Measurements from ENCODE around the gene FFAR4.

Gene FFAR4

DNA sequence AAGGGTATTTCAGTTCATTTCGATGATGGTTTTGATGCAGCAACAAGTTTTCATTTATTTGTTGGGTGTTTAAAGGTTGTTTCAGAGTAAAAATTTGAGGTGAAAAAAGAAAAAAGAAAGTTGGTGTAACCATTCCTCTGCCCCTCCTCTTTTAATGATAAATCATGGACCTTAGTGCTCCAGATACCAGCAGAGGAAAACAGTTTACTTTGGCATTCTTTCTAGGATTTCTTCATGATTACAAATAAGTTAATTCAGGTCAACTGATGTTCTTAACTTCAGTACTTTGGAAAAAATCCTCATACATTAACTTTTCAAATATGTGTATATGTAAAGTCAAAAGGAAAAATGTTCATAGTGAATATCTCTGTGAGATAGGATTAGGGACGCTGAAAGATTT lies 36.6 kb downstream of the FFAR4 start:
- no peaks in the 10 kb centered on the region for H3K36me3 ChIP-seq (ENCODE audit: control insufficient read depth in 1 of 2, insufficient read depth in 2 of 2, low read length in 2 of 2)
- WGBS (ENCODE audit: extremely low coverage, insufficient coverage, insufficient read length), result no CpG with 5 or more reads among the region's 2 CpGs
- no peak overlapping the region for H3K18ac ChIP-seq (ENCODE audit: low read length)
- no peak overlapping the region for H4K8ac ChIP-seq (ENCODE audit: low read depth, low read length)
- no peak for DNase-seq
- H3K4me1 ChIP-seq (ENCODE audit: control insufficient read depth in 1 of 2, insufficient read depth in 2 of 2, low read length in 2 of 2), result peaks cover 5 to 8% of the 10 kb centered on the region in 2 experiments
- H3K79me1 ChIP-seq (ENCODE audit: low read length), result no peaks in the 10 kb centered on the region
- H3K9ac ChIP-seq (ENCODE audit: low read length), result no peak overlapping the region
- no peak overlapping the region for H3K4ac ChIP-seq (ENCODE audit: low read depth, low read length)
- no peaks in the 10 kb centered on the region for H3K79me2 ChIP-seq (ENCODE audit: control insufficient read depth, insufficient read depth, low read length, poor library complexity)
- no peak overlapping the region for H3K4me3 ChIP-seq (ENCODE audit: low read depth, low read length)
- H2BK12ac ChIP-seq (ENCODE audit: low read length), result no peak overlapping the region
- no peak overlapping the region for H2BK5ac ChIP-seq (ENCODE audit: low read depth, low read length, poor library complexity)
- peaks cover 5% of the 10 kb centered on the region for H3K9me3 ChIP-seq (ENCODE audit: insufficient read depth, low read depth, low read length)
- H3K14ac ChIP-seq (ENCODE audit: low read length), result no peak overlapping the region
- no peak overlapping the region for H2BK120ac ChIP-seq (ENCODE audit: insufficient read depth, low read length, poor library complexity)
- H4K12ac ChIP-seq (ENCODE audit: low read depth, low read length), result no peak overlapping the region
- H4K91ac ChIP-seq (ENCODE audit: low read depth, low read length), result no peak overlapping the region
- no peak overlapping the region for H2AFZ ChIP-seq (ENCODE audit: insufficient read depth, low read length, poor library complexity)
- H3K23ac ChIP-seq (ENCODE audit: low read length), result no peak overlapping the region
- no peak overlapping the region for H2AK5ac ChIP-seq (ENCODE audit: low read length)
- H3K27me3 ChIP-seq (ENCODE audit: insufficient read depth, low read length), result peaks cover 26% of the 10 kb centered on the region
- no peak overlapping the region for H3K27ac ChIP-seq (ENCODE audit: low read depth, low read length)
- H3K4me2 ChIP-seq (ENCODE audit: low read length), result no peak overlapping the region

DNA sequence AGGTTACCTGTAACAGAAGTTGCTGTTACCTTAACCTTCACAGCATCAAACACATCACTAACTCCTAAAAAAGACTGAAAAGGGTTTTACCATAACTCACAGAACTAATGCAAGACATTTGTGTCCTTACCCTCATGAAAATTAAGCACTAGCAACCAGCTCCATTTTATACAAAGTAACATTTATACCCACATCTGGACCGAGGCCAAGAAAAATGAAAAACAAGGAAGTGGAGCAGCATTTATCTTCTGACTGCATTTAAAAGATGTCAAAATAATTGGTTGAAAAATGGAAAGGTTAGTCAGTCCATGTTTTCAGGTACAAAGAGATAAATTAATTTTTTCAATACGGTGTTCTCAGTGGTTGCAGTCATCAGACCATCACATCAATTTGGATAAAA lies 37.7 kb downstream of the FFAR4 start:
- Histone ChIP-seq H3K27ac (ENCODE audit: low read depth, low read length) (no peak overlapping the region), H3K4me1 (ENCODE audit: control insufficient read depth in 1 of 2, insufficient read depth in 2 of 2, low read length in 2 of 2) (peaks cover 5 to 8% of the 10 kb centered on the region in 2 experiments), H3K9ac (ENCODE audit: low read length) (no peak overlapping the region), H3K4me2 (ENCODE audit: low read length) (no peak overlapping the region), H3K9me3 (ENCODE audit: insufficient read depth, low read depth, low read length) (peaks cover 5% of the 10 kb centered on the region), H4K12ac (ENCODE audit: low read depth, low read length) (no peak overlapping the region), H3K4ac (ENCODE audit: low read depth, low read length) (no peak overlapping the region), H2AK5ac (ENCODE audit: low read length) (no peak overlapping the region), H4K8ac (ENCODE audit: low read depth, low read length) (no peak overlapping the region), H2BK120ac (ENCODE audit: insufficient read depth, low read length, poor library complexity) (no peak overlapping the region), H3K18ac (ENCODE audit: low read length) (no peak overlapping the region), H3K36me3 (ENCODE audit: control insufficient read depth in 1 of 2, insufficient read depth in 2 of 2, low read length in 2 of 2) (no peaks in the 10 kb centered on the region), H2BK12ac (ENCODE audit: low read length) (no peak overlapping the region), H3K79me1 (ENCODE audit: low read length) (no peaks in the 10 kb centered on the region), H3K79me2 (ENCODE audit: control insufficient read depth, insufficient read depth, low read length, poor library complexity) (no peaks in the 10 kb centered on the region), H3K23ac (ENCODE audit: low read length) (no peak overlapping the region), H4K91ac (ENCODE audit: low read depth, low read length) (no peak overlapping the region), H2BK5ac (ENCODE audit: low read depth, low read length, poor library complexity) (no peak overlapping the region), H3K14ac (ENCODE audit: low read length) (no peak overlapping the region), H2AFZ (ENCODE audit: insufficient read depth, low read length, poor library complexity) (no peak overlapping the region), H3K27me3 (ENCODE audit: insufficient read depth, low read length) (peaks cover 26% of the 10 kb centered on the region), H3K4me3 (ENCODE audit: low read depth, low read length) (no peak overlapping the region)
- WGBS (ENCODE audit: extremely low coverage, insufficient coverage, insufficient read length), result no CpG with 5 or more reads among the region's 2 CpGs
- no peak for DNase-seq

DNA sequence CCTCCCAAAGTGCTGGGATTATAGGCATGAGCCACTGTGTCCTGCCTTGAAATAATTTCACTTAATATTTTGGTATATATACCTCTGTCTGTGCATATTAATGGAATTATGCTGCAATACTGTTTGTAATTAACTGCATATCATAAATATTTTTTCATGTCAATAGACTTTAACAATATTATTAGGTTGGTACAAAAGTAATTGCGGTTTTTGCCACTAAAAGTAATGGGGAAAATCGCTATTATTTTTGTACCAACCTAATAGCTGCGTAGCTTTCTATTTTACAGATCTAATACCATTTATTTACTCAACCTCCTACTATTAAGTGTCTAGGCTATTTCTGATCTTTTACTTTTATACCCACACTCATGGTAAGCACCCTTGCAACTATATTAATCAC lies 42.0 kb downstream of the FFAR4 start:
- Histone ChIP-seq H3K4me1 (ENCODE audit: control insufficient read depth in 1 of 2, insufficient read depth in 2 of 2, low read length in 2 of 2) (no peaks in the 10 kb centered on the region), H3K4ac (ENCODE audit: low read depth, low read length) (no peak overlapping the region), H3K14ac (ENCODE audit: low read length) (no peak overlapping the region), H2AFZ (ENCODE audit: insufficient read depth, low read length, poor library complexity) (no peak overlapping the region), H3K27me3 (ENCODE audit: insufficient read depth, low read length) (no peaks in the 10 kb centered on the region), H2BK5ac (ENCODE audit: low read depth, low read length, poor library complexity) (no peak overlapping the region), H3K18ac (ENCODE audit: low read length) (no peak overlapping the region), H2AK5ac (ENCODE audit: low read length) (no peak overlapping the region), H3K9me3 (ENCODE audit: insufficient read depth, low read depth, low read length) (no peaks in the 10 kb centered on the region), H4K8ac (ENCODE audit: low read depth, low read length) (no peak overlapping the region), H3K4me3 (ENCODE audit: low read depth, low read length) (no peak overlapping the region), H2BK120ac (ENCODE audit: insufficient read depth, low read length, poor library complexity) (no peak overlapping the region), H4K12ac (ENCODE audit: low read depth, low read length) (no peak overlapping the region), H3K79me2 (ENCODE audit: control insufficient read depth, insufficient read depth, low read length, poor library complexity) (no peaks in the 10 kb centered on the region), H3K9ac (ENCODE audit: low read length) (no peak overlapping the region), H3K36me3 (ENCODE audit: control insufficient read depth in 1 of 2, insufficient read depth in 2 of 2, low read length in 2 of 2) (no peaks in the 10 kb centered on the region), H2BK12ac (ENCODE audit: low read length) (no peak overlapping the region), H3K79me1 (ENCODE audit: low read length) (no peaks in the 10 kb centered on the region), H3K27ac (ENCODE audit: low read depth, low read length) (no peak overlapping the region), H4K91ac (ENCODE audit: low read depth, low read length) (no peak overlapping the region), H3K23ac (ENCODE audit: low read length) (no peak overlapping the region), H3K4me2 (ENCODE audit: low read length) (no peak overlapping the region)
- no peak for DNase-seq
- WGBS (ENCODE audit: extremely low coverage, insufficient coverage, insufficient read length), result no CpG with 5 or more reads among the region's 3 CpGs

DNA sequence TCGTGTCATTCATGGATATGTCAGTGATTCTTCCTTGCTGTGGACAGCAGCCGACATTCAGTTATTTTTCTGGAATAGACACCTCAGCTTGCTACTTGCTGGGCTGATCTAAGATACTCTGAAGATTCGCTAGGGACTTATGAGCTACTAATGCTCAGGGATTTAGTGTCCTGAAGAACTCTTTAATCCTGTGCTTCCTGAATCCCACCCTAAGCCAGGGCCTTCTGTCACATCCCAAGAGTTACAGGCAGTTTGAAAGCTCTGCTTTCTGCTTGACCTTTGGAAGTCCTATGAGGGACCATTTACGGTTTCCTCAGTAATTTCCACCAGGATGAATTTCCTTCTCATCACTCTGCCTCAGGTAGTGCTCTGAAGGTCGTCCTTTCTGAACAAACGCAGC lies 45.8 kb downstream of the FFAR4 start, which contains the start of gene PDE6C:
PDE6C (plus strand) TSS at position 227 of the 400 bp plus-strand sequence. CDS start 189 bp downstream, outside the sequence.
- Histone ChIP-seq H3K14ac (ENCODE audit: low read length) (no peak within 1 kb of the TSS), H2BK12ac (ENCODE audit: low read length) (no peak within 1 kb of the TSS), H3K36me3 (ENCODE audit: control insufficient read depth in 1 of 2, insufficient read depth in 2 of 2, low read length in 2 of 2) (no peaks in the 10 kb centered on the region), H3K9me3 (ENCODE audit: insufficient read depth, low read depth, low read length) (no peaks in the 10 kb centered on the region), H2BK5ac (ENCODE audit: low read depth, low read length, poor library complexity) (no peak within 1 kb of the TSS), H3K4me1 (ENCODE audit: control insufficient read depth in 1 of 2, insufficient read depth in 2 of 2, low read length in 2 of 2) (no peaks in the 10 kb centered on the region), H4K12ac (ENCODE audit: low read depth, low read length) (no peak within 1 kb of the TSS), H3K18ac (ENCODE audit: low read length) (no peak within 1 kb of the TSS), H2AK5ac (ENCODE audit: low read length) (no peak within 1 kb of the TSS), H3K27ac (ENCODE audit: low read depth, low read length) (no peak within 1 kb of the TSS), H3K4me2 (ENCODE audit: low read length) (no peak within 1 kb of the TSS), H3K23ac (ENCODE audit: low read length) (no peak within 1 kb of the TSS), H4K91ac (ENCODE audit: low read depth, low read length) (no peak within 1 kb of the TSS), H3K27me3 (ENCODE audit: insufficient read depth, low read length) (no peaks in the 10 kb centered on the region), H2BK120ac (ENCODE audit: insufficient read depth, low read length, poor library complexity) (no peak within 1 kb of the TSS), H3K4ac (ENCODE audit: low read depth, low read length) (no peak within 1 kb of the TSS), H3K9ac (ENCODE audit: low read length) (no peak within 1 kb of the TSS), H2AFZ (ENCODE audit: insufficient read depth, low read length, poor library complexity) (no peak within 1 kb of the TSS), H3K79me2 (ENCODE audit: control insufficient read depth, insufficient read depth, low read length, poor library complexity) (no peaks in the 10 kb centered on the region), H4K8ac (ENCODE audit: low read depth, low read length) (no peak within 1 kb of the TSS), H3K79me1 (ENCODE audit: low read length) (no peaks in the 10 kb centered on the region), H3K4me3 (ENCODE audit: low read depth, low read length) (no peak within 1 kb of the TSS)
- DNase-seq, result no peak
- no CpG with 5 or more reads among the region's 6 CpGs for WGBS (ENCODE audit: extremely low coverage, insufficient coverage, insufficient read length)

Measured in trophoblast cell (in vitro differentiated cells and primary cell).